Chondrocyte (in vitro differentiated cells): ENCODE measurements around the gene RNF167. TPM values are rescaled to one million over a fixed set of nuclear protein-coding genes. Genes with fewer than 3 reads are reported as not detected.
A peak's percentile ranks its signal among the peaks of the same experiment; 100 is the strongest.

Experiments used
- DNase-seq: peaks from one replicate; pipeline ENCODE4 v3.0.0; 2021; ENCODE audit warnings: mixed read lengths, low spot score
- H3K27ac Mint-ChIP-seq: one replicate; pipeline ENCODE4 v1.8.0; 2021; ENCODE audit warnings: mild to moderate bottlenecking, moderate library complexity, mixed read lengths; ENCODE audit not compliant: unreplicated experiment
- H3K27me3 Mint-ChIP-seq: 2 replicates; pipeline ENCODE4 v1.8.0; 2021; ENCODE audit warnings: low read depth, mixed read lengths
- H3K36me3 Mint-ChIP-seq: 2 replicates; pipeline ENCODE4 v1.8.0; 2021; ENCODE audit warnings: low read depth, mixed read lengths
- H3K4me1 Mint-ChIP-seq: 2 replicates; pipeline ENCODE4 v1.8.0; 2021; ENCODE audit warnings: low read depth, mild to moderate bottlenecking, mixed read lengths
- H3K4me3 Mint-ChIP-seq: one replicate; pipeline ENCODE4 v1.8.0; 2021; ENCODE audit warnings: mild to moderate bottlenecking, moderate library complexity, mixed read lengths; ENCODE audit not compliant: unreplicated experiment
- H3K9me3 Mint-ChIP-seq: 2 replicates; pipeline ENCODE4 v1.8.0; 2021; ENCODE audit warnings: low read depth, mixed read lengths
- total RNA-seq: library from RNA; stranded (reverse); gene quantifications from 3 replicates; pipeline ENCODE4 v1.2.1, GENCODE V29; 2021
- TF ChIP-seq, protein P1 (sequence below): fragments of 200-600 bp; sonication (generic); IDR thresholded peaks from 2 replicates; pipeline ENCODE4 v1.5.0; 2021; ENCODE audit warnings: antibody characterized with exemption, mild to moderate bottlenecking, moderate library complexity

RNF167 gene
- total RNA-seq, 1 donor from 2014 or later = 74.5 TPM

DNA sequence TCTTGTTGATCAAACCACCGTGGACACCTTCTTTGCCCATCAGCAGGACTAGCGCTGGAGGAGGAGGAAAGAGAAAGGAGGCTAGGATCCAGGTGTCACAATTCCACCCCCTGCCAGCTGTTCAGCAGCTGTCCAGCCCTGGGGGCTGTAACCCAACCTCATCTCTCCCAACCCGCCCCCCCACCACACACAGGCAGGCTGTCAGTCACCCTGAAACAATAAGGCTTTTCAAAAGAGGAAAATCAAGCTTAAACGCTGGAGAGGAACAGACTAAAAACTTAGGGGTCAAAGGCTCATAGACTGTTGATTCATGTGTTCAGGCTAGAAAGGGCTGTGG, 5.8 kb downstream of the RNF167 start:
- H3K27ac Mint-ChIP-seq = peak overlapping the region; percentile 94
- H3K4me3 Mint-ChIP-seq = peak overlapping the region; percentile 96
- TF ChIP-seq, protein P1, sequence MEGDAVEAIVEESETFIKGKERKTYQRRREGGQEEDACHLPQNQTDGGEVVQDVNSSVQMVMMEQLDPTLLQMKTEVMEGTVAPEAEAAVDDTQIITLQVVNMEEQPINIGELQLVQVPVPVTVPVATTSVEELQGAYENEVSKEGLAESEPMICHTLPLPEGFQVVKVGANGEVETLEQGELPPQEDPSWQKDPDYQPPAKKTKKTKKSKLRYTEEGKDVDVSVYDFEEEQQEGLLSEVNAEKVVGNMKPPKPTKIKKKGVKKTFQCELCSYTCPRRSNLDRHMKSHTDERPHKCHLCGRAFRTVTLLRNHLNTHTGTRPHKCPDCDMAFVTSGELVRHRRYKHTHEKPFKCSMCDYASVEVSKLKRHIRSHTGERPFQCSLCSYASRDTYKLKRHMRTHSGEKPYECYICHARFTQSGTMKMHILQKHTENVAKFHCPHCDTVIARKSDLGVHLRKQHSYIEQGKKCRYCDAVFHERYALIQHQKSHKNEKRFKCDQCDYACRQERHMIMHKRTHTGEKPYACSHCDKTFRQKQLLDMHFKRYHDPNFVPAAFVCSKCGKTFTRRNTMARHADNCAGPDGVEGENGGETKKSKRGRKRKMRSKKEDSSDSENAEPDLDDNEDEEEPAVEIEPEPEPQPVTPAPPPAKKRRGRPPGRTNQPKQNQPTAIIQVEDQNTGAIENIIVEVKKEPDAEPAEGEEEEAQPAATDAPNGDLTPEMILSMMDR = no peak
- no peaks in the 10 kb centered on the region for H3K27me3 Mint-ChIP-seq
- peaks cover 68% of the 10 kb centered on the region for H3K4me1 Mint-ChIP-seq
- H3K36me3 Mint-ChIP-seq = peaks cover 25% of the 10 kb centered on the region
- DNase-seq = no peak
- H3K9me3 Mint-ChIP-seq = no peaks in the 10 kb centered on the region

DNA sequence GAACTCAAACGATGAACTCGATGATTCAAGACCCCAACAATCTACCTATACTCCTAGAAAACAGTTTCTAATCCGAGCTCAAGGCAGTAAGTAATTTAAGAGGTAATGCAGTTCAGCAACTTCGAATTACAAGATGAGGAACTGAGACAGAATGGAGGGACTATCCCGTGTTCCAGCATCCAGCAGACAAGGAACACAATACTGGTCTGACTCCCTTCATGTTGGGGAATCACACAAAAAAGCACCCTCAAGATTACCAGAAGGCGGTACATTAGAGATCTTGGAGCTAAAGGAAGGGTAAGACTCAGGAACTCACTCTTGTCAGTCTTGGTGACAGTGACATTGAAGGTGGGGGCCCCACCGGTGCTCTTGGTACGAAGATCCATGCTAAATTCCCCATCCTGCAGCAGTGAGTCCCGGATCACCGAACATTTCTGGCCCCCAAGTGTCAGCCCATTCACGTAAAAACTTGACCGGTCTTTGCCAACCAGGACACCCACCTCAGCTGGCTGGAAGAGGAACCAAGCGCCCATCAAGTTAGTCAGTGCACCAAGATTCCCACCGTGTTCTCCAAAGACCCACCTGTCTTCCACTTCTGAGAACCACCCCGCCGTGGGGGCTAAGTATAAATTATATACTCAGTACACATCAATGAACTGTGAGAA, 6.4 kb downstream of the RNF167 start:
- H3K27me3 Mint-ChIP-seq = no peaks in the 10 kb centered on the region
- H3K4me3 Mint-ChIP-seq = peak overlapping the region; percentile 96
- no peaks in the 10 kb centered on the region for H3K9me3 Mint-ChIP-seq
- peaks cover 68% of the 10 kb centered on the region for H3K4me1 Mint-ChIP-seq
- peaks cover 25% of the 10 kb centered on the region for H3K36me3 Mint-ChIP-seq
- TF ChIP-seq, protein P1 = no peak
- H3K27ac Mint-ChIP-seq = peak overlapping the region; percentile 94
- DNase-seq = no peak

DNA sequence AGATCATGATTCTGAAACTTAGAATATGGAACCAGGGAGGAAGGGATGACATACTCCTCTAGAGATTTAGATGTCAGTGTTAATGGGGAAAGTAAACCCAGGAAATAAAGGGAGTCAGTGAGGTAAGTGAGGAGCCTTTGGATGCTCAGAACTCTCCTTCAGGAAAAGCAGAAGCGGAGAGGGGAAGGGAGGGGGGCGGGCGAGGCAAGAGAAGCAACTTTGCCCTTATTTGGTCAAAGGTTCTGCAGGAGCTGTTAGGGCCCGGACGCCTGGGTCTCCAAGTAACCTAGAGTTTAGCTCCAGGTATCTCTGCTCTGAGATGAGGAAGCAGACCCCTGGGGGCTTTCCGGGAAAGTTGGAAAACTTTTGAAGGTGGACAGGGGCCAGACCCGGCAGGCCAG, 6.9 kb downstream of the RNF167 start:
- no peaks in the 10 kb centered on the region for H3K9me3 Mint-ChIP-seq
- H3K36me3 Mint-ChIP-seq = peaks cover 23% of the 10 kb centered on the region
- no peaks in the 10 kb centered on the region for H3K27me3 Mint-ChIP-seq
- TF ChIP-seq, protein P1 = no peak
- peak overlapping the region; percentile 94 for H3K27ac Mint-ChIP-seq
- H3K4me3 Mint-ChIP-seq = peak overlapping the region; percentile 96
- no peak for DNase-seq
- peaks cover 68% of the 10 kb centered on the region for H3K4me1 Mint-ChIP-seq

DNA sequence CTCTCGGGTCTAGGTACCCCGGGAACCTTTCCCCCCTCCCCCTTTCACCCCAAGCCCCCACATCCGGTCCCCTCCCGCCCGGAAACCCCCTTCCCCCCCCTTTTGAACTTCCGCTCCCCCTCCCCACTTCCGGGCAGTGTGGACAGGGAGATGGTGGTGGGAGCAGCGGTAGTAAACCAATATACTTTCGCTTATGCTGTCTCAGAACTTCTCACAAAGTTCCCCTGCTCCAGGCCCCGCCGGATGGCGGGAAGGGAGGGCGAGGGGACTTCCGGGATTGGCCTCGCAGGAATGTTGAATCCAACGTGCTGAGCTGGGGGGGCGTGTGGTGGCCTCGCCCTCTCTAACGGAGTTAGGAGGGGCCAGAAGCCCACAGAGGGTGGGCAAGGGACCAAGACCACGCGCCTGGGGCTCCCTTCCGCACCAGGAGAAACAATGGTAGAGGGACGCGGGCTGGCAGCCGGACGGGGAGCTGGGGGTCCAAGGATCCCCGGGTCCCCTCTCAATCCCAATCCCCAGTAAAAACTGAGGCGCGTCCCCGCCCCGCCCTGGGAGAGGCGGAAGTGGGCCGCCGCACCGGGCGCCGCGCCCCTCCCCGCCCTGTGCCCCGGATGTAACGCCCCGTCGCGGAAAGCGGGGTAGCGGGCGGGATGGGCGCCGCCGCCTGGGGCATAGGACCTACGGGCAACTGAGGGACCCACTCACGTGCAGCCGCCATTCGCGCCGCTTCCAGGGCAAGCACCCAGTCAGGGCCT, 7.5 kb downstream of the RNF167 start:
- peak overlapping the region; percentile 96 for H3K4me3 Mint-ChIP-seq
- no peaks in the 10 kb centered on the region for H3K9me3 Mint-ChIP-seq
- peaks cover 62% of the 10 kb centered on the region for H3K4me1 Mint-ChIP-seq
- TF ChIP-seq, protein P1 = no peak
- peak overlapping the region; percentile 92 for H3K27ac Mint-ChIP-seq
- peaks cover 23% of the 10 kb centered on the region for H3K36me3 Mint-ChIP-seq
- no peak for DNase-seq
- H3K27me3 Mint-ChIP-seq = no peaks in the 10 kb centered on the region

DNA sequence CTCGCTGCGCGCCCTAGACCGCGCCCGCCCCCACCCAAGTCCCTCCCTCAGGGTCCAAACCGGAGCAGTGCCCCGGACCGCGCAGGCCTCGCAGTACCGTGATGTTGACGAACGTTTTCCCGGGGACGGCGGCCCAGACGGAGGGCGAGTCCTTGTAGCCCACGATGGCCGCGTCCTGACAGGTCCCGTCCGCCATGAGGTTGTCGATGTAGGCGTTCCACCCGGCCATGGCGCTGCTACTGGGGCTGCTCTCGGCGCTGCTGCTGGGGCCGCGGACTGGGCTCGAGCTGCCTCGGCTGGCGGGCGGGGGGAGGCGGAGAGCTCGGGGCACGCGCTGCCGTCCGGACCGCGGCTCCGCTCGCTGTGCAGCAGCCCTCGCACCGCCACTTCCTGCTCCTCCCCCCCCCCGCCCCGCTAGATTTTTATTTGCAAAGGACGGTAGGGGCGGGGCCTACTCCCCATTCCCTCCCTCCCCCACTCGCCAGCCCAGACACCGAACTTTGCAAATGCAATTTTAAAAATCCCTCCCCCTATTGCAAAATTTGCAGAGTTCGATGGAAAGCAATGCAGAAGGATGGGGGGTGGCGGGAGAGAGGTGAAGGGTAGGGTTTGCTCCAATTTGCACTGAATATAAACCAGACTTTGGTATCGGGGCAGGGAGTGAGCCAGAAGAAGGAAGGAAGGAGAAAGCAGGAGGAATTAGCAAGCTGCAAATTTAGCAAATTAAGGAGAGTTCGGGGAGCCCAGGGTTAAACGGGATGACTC, 8.3 kb downstream of the RNF167 start, which contains the start of gene PFN1:
Gene PFN1, minus strand, starts transcription at position 365 of the 765 bp plus-strand sequence. Its CDS starts 136 bp downstream, at position 229.
- DNase-seq = no peak
- Mint-ChIP-seq H3K27ac (peak within 1 kb of the TSS; percentile 99), H3K4me1 (peaks cover 63% of the 10 kb centered on the region), H3K36me3 (peaks cover 18% of the 10 kb centered on the region), H3K4me3 (peak within 1 kb of the TSS; percentile 96), H3K9me3 (no peaks in the 10 kb centered on the region), H3K27me3 (no peaks in the 10 kb centered on the region)
- TF ChIP-seq, protein P1 = no peak
